ENCODE measurements around the gene GPR146.

DNA sequence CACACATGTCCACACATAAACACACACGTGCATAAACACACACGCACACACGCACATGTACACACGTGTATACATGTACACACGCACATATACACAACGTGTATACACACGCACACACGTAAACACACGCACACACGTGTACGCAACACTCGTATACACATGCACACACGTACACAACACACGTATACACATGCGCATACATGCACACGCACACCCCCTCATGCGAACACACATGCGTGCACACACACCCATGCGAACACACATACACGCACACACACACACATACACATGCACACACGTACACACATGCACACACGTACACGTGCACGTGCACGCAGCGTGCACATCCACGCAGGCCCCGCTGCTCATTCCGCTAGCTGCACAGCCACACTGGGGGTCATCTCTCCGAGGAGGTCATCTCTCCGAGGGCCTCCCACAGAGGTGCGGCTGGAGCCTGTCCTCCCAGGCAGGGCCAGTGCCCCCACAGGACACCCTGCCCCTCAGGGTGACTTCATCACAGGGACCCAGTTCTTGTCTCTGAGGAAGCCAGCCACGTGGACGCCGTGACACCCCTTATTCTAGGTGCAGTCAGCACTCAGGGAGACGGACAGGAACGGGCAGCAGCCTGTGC, 35.5 kb upstream of the GPR146 start:
- TF ChIP-seq, protein P1, sequence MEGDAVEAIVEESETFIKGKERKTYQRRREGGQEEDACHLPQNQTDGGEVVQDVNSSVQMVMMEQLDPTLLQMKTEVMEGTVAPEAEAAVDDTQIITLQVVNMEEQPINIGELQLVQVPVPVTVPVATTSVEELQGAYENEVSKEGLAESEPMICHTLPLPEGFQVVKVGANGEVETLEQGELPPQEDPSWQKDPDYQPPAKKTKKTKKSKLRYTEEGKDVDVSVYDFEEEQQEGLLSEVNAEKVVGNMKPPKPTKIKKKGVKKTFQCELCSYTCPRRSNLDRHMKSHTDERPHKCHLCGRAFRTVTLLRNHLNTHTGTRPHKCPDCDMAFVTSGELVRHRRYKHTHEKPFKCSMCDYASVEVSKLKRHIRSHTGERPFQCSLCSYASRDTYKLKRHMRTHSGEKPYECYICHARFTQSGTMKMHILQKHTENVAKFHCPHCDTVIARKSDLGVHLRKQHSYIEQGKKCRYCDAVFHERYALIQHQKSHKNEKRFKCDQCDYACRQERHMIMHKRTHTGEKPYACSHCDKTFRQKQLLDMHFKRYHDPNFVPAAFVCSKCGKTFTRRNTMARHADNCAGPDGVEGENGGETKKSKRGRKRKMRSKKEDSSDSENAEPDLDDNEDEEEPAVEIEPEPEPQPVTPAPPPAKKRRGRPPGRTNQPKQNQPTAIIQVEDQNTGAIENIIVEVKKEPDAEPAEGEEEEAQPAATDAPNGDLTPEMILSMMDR (IDR thresholded peaks at IDR 0.05), result no peak
- TF ChIP-seq, protein P2, sequence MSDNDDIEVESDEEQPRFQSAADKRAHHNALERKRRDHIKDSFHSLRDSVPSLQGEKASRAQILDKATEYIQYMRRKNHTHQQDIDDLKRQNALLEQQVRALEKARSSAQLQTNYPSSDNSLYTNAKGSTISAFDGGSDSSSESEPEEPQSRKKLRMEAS (CRISPR knock-in tag; IDR thresholded peaks at IDR 0.05), result no peak
- TF ChIP-seq, protein P3, sequence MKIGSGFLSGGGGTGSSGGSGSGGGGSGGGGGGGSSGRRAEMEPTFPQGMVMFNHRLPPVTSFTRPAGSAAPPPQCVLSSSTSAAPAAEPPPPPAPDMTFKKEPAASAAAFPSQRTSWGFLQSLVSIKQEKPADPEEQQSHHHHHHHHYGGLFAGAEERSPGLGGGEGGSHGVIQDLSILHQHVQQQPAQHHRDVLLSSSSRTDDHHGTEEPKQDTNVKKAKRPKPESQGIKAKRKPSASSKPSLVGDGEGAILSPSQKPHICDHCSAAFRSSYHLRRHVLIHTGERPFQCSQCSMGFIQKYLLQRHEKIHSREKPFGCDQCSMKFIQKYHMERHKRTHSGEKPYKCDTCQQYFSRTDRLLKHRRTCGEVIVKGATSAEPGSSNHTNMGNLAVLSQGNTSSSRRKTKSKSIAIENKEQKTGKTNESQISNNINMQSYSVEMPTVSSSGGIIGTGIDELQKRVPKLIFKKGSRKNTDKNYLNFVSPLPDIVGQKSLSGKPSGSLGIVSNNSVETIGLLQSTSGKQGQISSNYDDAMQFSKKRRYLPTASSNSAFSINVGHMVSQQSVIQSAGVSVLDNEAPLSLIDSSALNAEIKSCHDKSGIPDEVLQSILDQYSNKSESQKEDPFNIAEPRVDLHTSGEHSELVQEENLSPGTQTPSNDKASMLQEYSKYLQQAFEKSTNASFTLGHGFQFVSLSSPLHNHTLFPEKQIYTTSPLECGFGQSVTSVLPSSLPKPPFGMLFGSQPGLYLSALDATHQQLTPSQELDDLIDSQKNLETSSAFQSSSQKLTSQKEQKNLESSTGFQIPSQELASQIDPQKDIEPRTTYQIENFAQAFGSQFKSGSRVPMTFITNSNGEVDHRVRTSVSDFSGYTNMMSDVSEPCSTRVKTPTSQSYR (CRISPR knock-in tag; IDR thresholded peaks at IDR 0.05), result no peak
- TF ChIP-seq, protein P4, sequence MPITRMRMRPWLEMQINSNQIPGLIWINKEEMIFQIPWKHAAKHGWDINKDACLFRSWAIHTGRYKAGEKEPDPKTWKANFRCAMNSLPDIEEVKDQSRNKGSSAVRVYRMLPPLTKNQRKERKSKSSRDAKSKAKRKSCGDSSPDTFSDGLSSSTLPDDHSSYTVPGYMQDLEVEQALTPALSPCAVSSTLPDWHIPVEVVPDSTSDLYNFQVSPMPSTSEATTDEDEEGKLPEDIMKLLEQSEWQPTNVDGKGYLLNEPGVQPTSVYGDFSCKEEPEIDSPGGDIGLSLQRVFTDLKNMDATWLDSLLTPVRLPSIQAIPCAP (CRISPR knock-in tag; IDR thresholded peaks at IDR 0.05), result no peak
- TF ChIP-seq, protein P5, sequence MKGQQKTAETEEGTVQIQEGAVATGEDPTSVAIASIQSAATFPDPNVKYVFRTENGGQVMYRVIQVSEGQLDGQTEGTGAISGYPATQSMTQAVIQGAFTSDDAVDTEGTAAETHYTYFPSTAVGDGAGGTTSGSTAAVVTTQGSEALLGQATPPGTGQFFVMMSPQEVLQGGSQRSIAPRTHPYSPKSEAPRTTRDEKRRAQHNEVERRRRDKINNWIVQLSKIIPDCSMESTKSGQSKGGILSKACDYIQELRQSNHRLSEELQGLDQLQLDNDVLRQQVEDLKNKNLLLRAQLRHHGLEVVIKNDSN (CRISPR knock-in tag; IDR thresholded peaks at IDR 0.05), result no peak
- TF ChIP-seq SP1 (CRISPR knock-in tag; conservative IDR thresholded peaks at IDR 0.05) (no peak), JUN (CRISPR knock-in tag; IDR thresholded peaks at IDR 0.05) (no peak), ZNF138 (CRISPR knock-in tag; conservative IDR thresholded peaks at IDR 0.05) (no peak), ATF1 (CRISPR knock-in tag; IDR thresholded peaks at IDR 0.05) (no peak)
